GM19438 (cell line): Measurements from ENCODE around the gene PANK2.
"Not testable (repeated sequence)": the region's sequence is repeated elsewhere in the genome, so short reads cannot be mapped to it uniquely, and the experiment has no call there.

ENCODE experiments used
- ATAC-seq: cut with Tn5 transposase; IDR thresholded peaks from one replicate; pipeline ENCODE4 v1.9.1; 2021; ENCODE audit warnings: low read depth; ENCODE audit not compliant: unreplicated experiment

The PANK2 gene

GRCh38 chr20:3972631-3973030 is 83.4 kb downstream of the PANK2 start:
- ATAC-seq = not testable (repeated sequence)

- no peak for ATAC-seq
Observed at GRCh38 chr20:3973705-3974104, 84.5 kb downstream of the PANK2 start.

GRCh38 chr20:3976511-3976910 is 87.3 kb downstream of the PANK2 start:
- no peak for ATAC-seq
